Stimulated activated CD4-positive, alpha-beta T cell treated with anti-CD3 and anti-CD28 coated beads, Interleukin-15, amount 100 ng/mL, for 48 hours (primary cell): ENCODE results near the gene APBB2.
A peak's percentile ranks its signal among the peaks of the same experiment; 100 is the strongest.
"Not testable (repeated sequence)": the region's sequence is repeated elsewhere in the genome, so short reads cannot be mapped to it uniquely, and the experiment has no call there.

Source experiments
- DNase-seq, 2 donors: peaks; one replicate each; pipeline ENCODE4 v3.0.0-alpha.2; 2020; ENCODE audit warnings: low read depth in 2 of 2

The APBB2 gene

GRCh38 chr4:40908297-40908696, 306.0 kb downstream of the APBB2 start:
- DNase-seq = no peak

- DNase-seq = no peak
These were observed 308.9 kb downstream of the APBB2 start for GRCh38 chr4:40905414-40905813.

GRCh38 chr4:40900531-40900930, 313.8 kb downstream of the APBB2 start:
- not testable (repeated sequence) for DNase-seq

- DNase-seq = peak; percentile 34 to 56
These were observed 316.7 kb downstream of the APBB2 start for GRCh38 chr4:40897557-40898203.

- DNase-seq = no peak
These were observed 323.6 kb downstream of the APBB2 start for GRCh38 chr4:40890764-40891163.

- no peak for DNase-seq
These were observed 324.1 kb downstream of the APBB2 start for GRCh38 chr4:40890199-40890598.

- no peak for DNase-seq
These were observed 325.4 kb downstream of the APBB2 start for GRCh38 chr4:40888933-40889332.

- DNase-seq = no peak
These were observed 326.6 kb downstream of the APBB2 start for GRCh38 chr4:40887764-40888131.

- DNase-seq = no peak
These were observed 327.2 kb downstream of the APBB2 start for GRCh38 chr4:40886931-40887763.

GRCh38 chr4:40881851-40882250, 332.5 kb downstream of the APBB2 start:
- DNase-seq = no peak

GRCh38 chr4:40881096-40881495, 333.2 kb downstream of the APBB2 start:
- DNase-seq = no peak

- no peak for DNase-seq
These were observed 335.7 kb downstream of the APBB2 start for GRCh38 chr4:40878548-40879055.

GRCh38 chr4:40877081-40877480, 337.3 kb downstream of the APBB2 start:
- DNase-seq = no peak

- no peak for DNase-seq
These were observed 338.7 kb downstream of the APBB2 start for GRCh38 chr4:40875507-40876150.

GRCh38 chr4:40874901-40875300, 339.4 kb downstream of the APBB2 start:
- DNase-seq = no peak

GRCh38 chr4:40874331-40874730, 340.0 kb downstream of the APBB2 start:
- no peak for DNase-seq

GRCh38 chr4:40871695-40872250, 342.6 kb downstream of the APBB2 start:
- no peak for DNase-seq

- DNase-seq = no peak
These were observed 344.2 kb downstream of the APBB2 start for GRCh38 chr4:40870150-40870549.

- DNase-seq = no peak
These were observed 348.6 kb downstream of the APBB2 start for GRCh38 chr4:40865696-40866095.

- DNase-seq = no peak
These were observed 349.8 kb downstream of the APBB2 start for GRCh38 chr4:40864531-40864930.

GRCh38 chr4:40858962-40859361, 355.4 kb downstream of the APBB2 start:
- no peak for DNase-seq

GRCh38 chr4:40857956-40858355, 356.4 kb downstream of the APBB2 start:
- no peak for DNase-seq
